K562 (cell line): ENCODE results near the gene LY6G6F. TPM values are rescaled to one million over a fixed set of nuclear protein-coding genes. Genes with fewer than 3 reads are reported as not detected.

Experiments
- ASH1L ChIP-seq: fragments of 450-650 bp; IDR thresholded peaks from 2 replicates; pipeline ENCODE4 v1.6.1; 2018; ENCODE audit warnings: borderline replicate concordance, mild to moderate bottlenecking, low read depth; ENCODE audit not compliant: partially characterized antibody
- BHLHE40 ChIP-seq: IDR thresholded peaks from 2 replicates; pipeline ENCODE4 v1.6.1; 2011; ENCODE audit warnings: low read length, improper control_type of control experiment
- CHCHD3 ChIP-seq: fragments of 250-450 bp; sonication (Bioruptor Pico); IDR thresholded peaks from 2 replicates; pipeline ENCODE4 v2.1.2; 2022; ENCODE audit warnings: mild to moderate bottlenecking
- CTCF ChIP-seq, 3 experiments: IDR thresholded peaks in 2 of 3; conservative IDR thresholded peaks in 1 of 3; 2 replicates each; pipeline ENCODE4 v1.5.1; 2011 to 2012; ENCODE audit warnings: low read length in 3 of 3, mild to moderate bottlenecking in 3 of 3, control low read depth in 2 of 3, improper control_type of control experiment in 1 of 3, inconsistent platforms in 1 of 3, low read depth in 1 of 3, mixed read lengths in 1 of 3, moderate library complexity in 1 of 3; ENCODE audit not compliant: insufficient read depth in 2 of 3
- DPF2 ChIP-seq: fragments of 450-650 bp; IDR thresholded peaks from 2 replicates; pipeline ENCODE4 v1.6.1; 2016
- HNRNPH1 ChIP-seq: fragments of 200-400 bp; formaldehyde crosslinking; optimal IDR thresholded peaks from 2 replicates; pipeline ENCODE3; 2017; ENCODE audit warnings: low read depth, mild to moderate bottlenecking, low read length, moderate library complexity
- KLF10 ChIP-seq: fragments of 250-450 bp; sonication (Bioruptor Pico); IDR thresholded peaks from 2 replicates; pipeline ENCODE4 v1.6.1; 2021; ENCODE audit warnings: matching md5 sums
- LARP7 ChIP-seq: fragments of 450-650 bp; IDR thresholded peaks from 2 replicates; pipeline ENCODE4 v1.6.1; 2016
- LCOR ChIP-seq: sonication (generic); formaldehyde crosslinking; IDR thresholded peaks from 2 replicates; pipeline ENCODE4 v1.8.0; 2022; ENCODE audit warnings: mild to moderate bottlenecking, missing genetic modification reagents
- MCM2 ChIP-seq: fragments of 450-650 bp; IDR thresholded peaks from 2 replicates; pipeline ENCODE4 v1.6.1; 2017; ENCODE audit warnings: low read depth, mild to moderate bottlenecking
- MTF1 ChIP-seq: fragments of 250-450 bp; sonication (Bioruptor Pico); IDR thresholded peaks from 2 replicates; pipeline ENCODE4 v1.9.0; 2021; ENCODE audit warnings: moderate library complexity, mild to moderate bottlenecking, inconsistent platforms, borderline replicate concordance
- NFXL1 ChIP-seq: fragments of 450-650 bp; formaldehyde crosslinking; IDR thresholded peaks from 2 replicates; pipeline ENCODE4 v1.4.0; 2021; ENCODE audit warnings: mild to moderate bottlenecking
- PHB ChIP-seq: fragments of 250-450 bp; sonication (Bioruptor Pico); IDR thresholded peaks from 2 replicates; pipeline ENCODE4 v1.5.0; 2021
- PREB ChIP-seq: sonication (generic); formaldehyde crosslinking; IDR thresholded peaks from 2 replicates; pipeline ENCODE4 v1.8.1; 2023; ENCODE audit warnings: mild to moderate bottlenecking, missing genetic modification reagents
- RCOR1 ChIP-seq, 2 experiments: IDR thresholded peaks; 2 replicates each; pipeline ENCODE4 v1.6.1; 2012; ENCODE audit warnings: low read depth in 2 of 2, low read length in 2 of 2, borderline replicate concordance in 1 of 2, improper control_type of control experiment in 1 of 2
- SIN3A ChIP-seq, 2 experiments: fragments of 150-350 bp in 1 of 2; IDR thresholded peaks; 2 replicates each; pipeline ENCODE4 v1.6.1; 2011 to 2016; ENCODE audit warnings: borderline replicate concordance in 2 of 2, low read depth in 2 of 2, low read length in 2 of 2, mild to moderate bottlenecking in 2 of 2, moderate library complexity in 2 of 2; ENCODE audit not compliant: control insufficient read depth in 1 of 2
- SLC30A9 ChIP-seq: fragments of 250-450 bp; sonication (Bioruptor Pico); IDR thresholded peaks from 2 replicates; pipeline ENCODE4 v1.8.0; 2022; ENCODE audit warnings: mild to moderate bottlenecking, moderate library complexity
- TAF9B ChIP-seq: fragments of 450-650 bp; IDR thresholded peaks from 2 replicates; pipeline ENCODE4 v1.6.1; 2018; ENCODE audit warnings: mild to moderate bottlenecking; ENCODE audit not compliant: partially characterized antibody
- TEAD4 ChIP-seq, 2 experiments: sonication (generic) in 1 of 2; formaldehyde crosslinking in 1 of 2; IDR thresholded peaks; 2 replicates each; pipeline versions ENCODE4 v1.6.1 to v1.8.0; 2012 to 2022; ENCODE audit warnings: borderline replicate concordance in 1 of 2, inconsistent platforms in 1 of 2, low read length in 1 of 2, mild to moderate bottlenecking in 1 of 2, missing genetic modification reagents in 1 of 2
- THAP12 ChIP-seq: fragments of 250-450 bp; sonication (Bioruptor Pico); IDR thresholded peaks from 2 replicates; pipeline ENCODE4 v1.9.0; 2021; ENCODE audit warnings: mild to moderate bottlenecking, inconsistent platforms
- ZNF764 ChIP-seq: fragments of 250-450 bp; sonication (Bioruptor Pico); IDR thresholded peaks from 2 replicates; pipeline ENCODE4 v1.4.0; 2020; ENCODE audit warnings: low read depth, mild to moderate bottlenecking, moderate library complexity
- ZSCAN32 ChIP-seq: fragments of 450-650 bp; formaldehyde crosslinking; IDR thresholded peaks from 2 replicates; pipeline ENCODE4 v1.4.0; 2020; ENCODE audit warnings: mild to moderate bottlenecking, moderate library complexity
- polyA plus RNA-seq, 8 experiments: library from polyadenylated mRNA; depleted of rRNA in 4 of 8; stranded (reverse) in 5 of 8; unstranded in 3 of 8; fragments of >200 nt; fragmentation: Nextera tagmentation in 2 of 8; fragmentation: Illumina TruSeq in 1 of 8; extraction: Ambion mirVana in 2 of 8; extraction: Trizol in 1 of 8; gene quantifications; 2 replicates each; pipeline versions ENCODE4 v1.2.1 to v1.2.3, GENCODE V29; 2011 to 2014; ENCODE audit warnings: inconsistent platforms in 1 of 8, missing spikeins in 1 of 8
- total RNA-seq, 7 experiments: library from RNA; depleted of rRNA in 6 of 7; stranded (reverse); fragments of >200 nt in 6 of 7; fragmentation: Illumina TruSeq in 2 of 7; extraction: Trizol in 2 of 7; gene quantifications; 2 replicates each; pipeline versions ENCODE4 v1.2.1 to v1.2.3, GENCODE V29; 2011 to 2021; ENCODE audit warnings: low replicate concordance in 1 of 7

LY6G6F gene
- total and polyA plus RNA-seq, 9 of the 15 experiments (the other 6 are each of a cell fraction or from before 2014, with no cell fraction given) = 0.14 to 0.50 (median 0.28) TPM; not detected in 2

GRCh38 chr6:31660381-31661261 lies 46.0 kb upstream of the LY6G6F start, which contains the start of gene C6orf47 (continued):
- TF ChIP-seq SLC30A9 (CRISPR knock-in tag) = no peak; the same call in 1 of the 2 replicates
- peak; percentile 63 for TF ChIP-seq DPF2
- TF ChIP-seq HNRNPH1 = no peak
- TF ChIP-seq KLF10 (CRISPR knock-in tag) = 0 out of 2 replicates have a peak, but pooled peaks have one; percentile 40
- TF ChIP-seq MCM2 = no peak
- peak; percentile 55 for TF ChIP-seq LCOR (CRISPR knock-in tag)
- TF ChIP-seq MTF1 (CRISPR knock-in tag) = no peak
- TF ChIP-seq PHB (CRISPR knock-in tag) = peak; percentile 99
- no peak for TF ChIP-seq LARP7
- TF ChIP-seq SIN3A (IDR thresholded peaks at IDR 0.05; ENCODE audit: borderline replicate concordance in 2 of 2, control insufficient read depth in 1 of 2, low read depth in 2 of 2, low read length in 2 of 2) = peak; percentile 66 to 98; a peak in 3 of 4 replicates
- TF ChIP-seq CTCF (IDR thresholded peaks at IDR 0.05 in 2 of 3, conservative IDR thresholded peaks at IDR 0.05 in 1 of 3; ENCODE audit: insufficient read depth in 2 of 3, low read depth in 1 of 3, low read length in 3 of 3) = no peak
- TF ChIP-seq RCOR1 (IDR thresholded peaks at IDR 0.05; ENCODE audit: borderline replicate concordance in 1 of 2, low read depth in 2 of 2, low read length in 2 of 2) = peak; percentile 55 to 83; a peak in 2 of 4 replicates
- 0 out of 2 replicates have a peak, but pooled peaks have one; percentile 21 for TF ChIP-seq BHLHE40
- TF ChIP-seq ZSCAN32 = no peak; the same call in 1 of the 2 replicates
- no peak for TF ChIP-seq TAF9B
- TF ChIP-seq ASH1L = no peak
- TF ChIP-seq PREB (CRISPR knock-in tag) = peak; percentile 46; the same call in 1 of the 2 replicates
- no peak; the same call in 1 of the 2 replicates for TF ChIP-seq ZNF764 (CRISPR knock-in tag)
- TF ChIP-seq THAP12 (CRISPR knock-in tag) = peak; percentile 93
- no peak for TF ChIP-seq NFXL1 (CRISPR knock-in tag)
- peak; percentile 11; the same call in 1 of the 2 replicates for TF ChIP-seq TEAD4 (IDR thresholded peaks at IDR 0.05; ENCODE audit: low read length)
- TF ChIP-seq TEAD4 (CRISPR knock-in tag; IDR thresholded peaks at IDR 0.05; ENCODE audit: borderline replicate concordance) = no peak
- TF ChIP-seq CHCHD3 = peak; percentile 27
